ENCODE data around the gene LTBR.

The LTBR gene

GRCh38 chr12:6386491-6386890 lies 2.5 kb downstream of the LTBR start:
- in situ Hi-C loops (cut with MboI; ENCODE audit: low sequenced_read_pairs, unreplicated experiment) = no loop called here
- DNase-seq (ENCODE audit: low spot score) = no peak
- TF ChIP-seq, protein P1, sequence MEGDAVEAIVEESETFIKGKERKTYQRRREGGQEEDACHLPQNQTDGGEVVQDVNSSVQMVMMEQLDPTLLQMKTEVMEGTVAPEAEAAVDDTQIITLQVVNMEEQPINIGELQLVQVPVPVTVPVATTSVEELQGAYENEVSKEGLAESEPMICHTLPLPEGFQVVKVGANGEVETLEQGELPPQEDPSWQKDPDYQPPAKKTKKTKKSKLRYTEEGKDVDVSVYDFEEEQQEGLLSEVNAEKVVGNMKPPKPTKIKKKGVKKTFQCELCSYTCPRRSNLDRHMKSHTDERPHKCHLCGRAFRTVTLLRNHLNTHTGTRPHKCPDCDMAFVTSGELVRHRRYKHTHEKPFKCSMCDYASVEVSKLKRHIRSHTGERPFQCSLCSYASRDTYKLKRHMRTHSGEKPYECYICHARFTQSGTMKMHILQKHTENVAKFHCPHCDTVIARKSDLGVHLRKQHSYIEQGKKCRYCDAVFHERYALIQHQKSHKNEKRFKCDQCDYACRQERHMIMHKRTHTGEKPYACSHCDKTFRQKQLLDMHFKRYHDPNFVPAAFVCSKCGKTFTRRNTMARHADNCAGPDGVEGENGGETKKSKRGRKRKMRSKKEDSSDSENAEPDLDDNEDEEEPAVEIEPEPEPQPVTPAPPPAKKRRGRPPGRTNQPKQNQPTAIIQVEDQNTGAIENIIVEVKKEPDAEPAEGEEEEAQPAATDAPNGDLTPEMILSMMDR (IDR thresholded peaks at IDR 0.05; ENCODE audit: borderline replicate concordance, control extremely low read depth, extremely low read depth, insufficient read depth, missing control alignments) = no peak

DNA sequence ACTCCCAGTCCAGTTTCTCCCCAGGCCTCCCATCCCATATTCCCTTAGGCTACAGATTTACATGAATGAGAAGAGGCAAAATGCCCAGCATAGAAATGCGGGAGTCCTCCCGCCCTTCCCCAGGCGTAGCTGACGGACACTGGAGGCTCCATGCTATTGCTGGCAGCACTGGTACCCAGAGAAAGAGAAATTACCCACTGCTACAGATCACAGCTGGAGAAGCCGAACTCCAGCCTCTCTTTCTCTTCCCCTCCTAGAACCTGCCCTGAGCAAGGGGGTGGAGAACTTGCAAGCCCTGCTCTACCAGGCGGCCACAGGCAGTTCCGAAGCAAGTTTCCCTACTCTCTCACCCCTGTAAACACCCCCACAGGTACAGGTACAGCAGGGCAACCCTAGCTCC lies 3.6 kb downstream of the LTBR start:
- DNase-seq (ENCODE audit: low spot score) = no peak
- TF ChIP-seq, protein P1 (IDR thresholded peaks at IDR 0.05; ENCODE audit: borderline replicate concordance, control extremely low read depth, extremely low read depth, insufficient read depth, missing control alignments) = no peak
- in situ Hi-C loops (cut with MboI; ENCODE audit: low sequenced_read_pairs, unreplicated experiment) = no loop called here

- TF ChIP-seq, protein P1 (IDR thresholded peaks at IDR 0.05; ENCODE audit: borderline replicate concordance, control extremely low read depth, extremely low read depth, insufficient read depth, missing control alignments) = no peak
- in situ Hi-C loops (cut with MboI; ENCODE audit: low sequenced_read_pairs, unreplicated experiment) = no loop called here
- no peak for DNase-seq (ENCODE audit: low spot score)
These were observed 6.3 kb downstream of the LTBR start for GRCh38 chr12:6390084-6390799.

DNA sequence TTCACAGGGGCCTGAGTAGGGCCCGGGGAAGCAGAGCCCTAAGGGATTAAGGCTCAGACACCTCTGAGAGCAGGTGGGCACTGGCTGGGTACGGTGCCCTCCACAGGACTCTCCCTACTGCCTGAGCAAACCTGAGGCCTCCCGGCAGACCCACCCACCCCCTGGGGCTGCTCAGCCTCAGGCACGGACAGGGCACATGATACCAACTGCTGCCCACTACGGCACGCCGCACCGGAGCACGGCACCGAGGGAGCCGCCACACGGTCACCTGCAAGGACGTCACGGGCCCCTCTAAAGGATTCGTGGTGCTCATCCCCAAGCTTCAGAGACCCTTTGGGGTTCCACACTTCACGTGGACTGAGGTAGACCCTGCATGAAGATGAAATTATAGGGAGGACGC lies 7.1 kb downstream of the LTBR start:
- no peak for DNase-seq (ENCODE audit: low spot score)
- in situ Hi-C loops (cut with MboI; ENCODE audit: low sequenced_read_pairs, unreplicated experiment) = no loop called here
- TF ChIP-seq, protein P1 (IDR thresholded peaks at IDR 0.05; ENCODE audit: borderline replicate concordance, control extremely low read depth, extremely low read depth, insufficient read depth, missing control alignments) = no peak

DNA sequence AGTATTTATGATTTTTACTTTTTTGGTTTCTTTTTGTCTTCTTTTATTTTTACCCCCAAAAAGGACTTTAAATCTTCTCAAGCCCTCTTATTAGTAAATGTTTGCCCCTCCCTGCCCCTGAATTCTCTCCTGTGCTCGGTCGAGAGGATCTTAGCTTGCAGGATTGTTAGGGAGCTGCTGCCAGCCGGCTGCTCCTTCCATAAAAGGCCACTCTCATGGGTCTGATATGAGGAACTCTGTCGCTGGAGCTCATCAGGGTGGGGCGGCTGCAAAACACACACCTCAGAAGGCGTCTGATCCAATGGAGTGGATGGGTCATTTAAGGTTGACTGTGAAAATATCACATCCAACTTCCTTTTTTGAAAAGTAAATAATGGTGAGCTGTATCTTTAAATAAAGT lies 8.5 kb downstream of the LTBR start:
- in situ Hi-C loops (cut with MboI; ENCODE audit: low sequenced_read_pairs, unreplicated experiment) = no loop called here
- TF ChIP-seq, protein P1 (IDR thresholded peaks at IDR 0.05; ENCODE audit: borderline replicate concordance, control extremely low read depth, extremely low read depth, insufficient read depth, missing control alignments) = no peak
- no peak for DNase-seq (ENCODE audit: low spot score)

GRCh38 chr12:6393109-6393508 lies 9.1 kb downstream of the LTBR start:
- in situ Hi-C loops (cut with MboI; ENCODE audit: low sequenced_read_pairs, unreplicated experiment) = no loop called here
- TF ChIP-seq, protein P1 (IDR thresholded peaks at IDR 0.05; ENCODE audit: borderline replicate concordance, control extremely low read depth, extremely low read depth, insufficient read depth, missing control alignments) = no peak
- no peak for DNase-seq (ENCODE audit: low spot score)

All from GM13976 (cell line).